GM19023 (cell line): ENCODE results near the gene S100A10.

Experiments
- ATAC-seq: cut with Tn5 transposase; IDR thresholded peaks from one replicate; pipeline ENCODE4 v1.9.1; 2021; ENCODE audit warnings: mild to moderate bottlenecking, moderate library complexity; ENCODE audit not compliant: unreplicated experiment

The S100A10 gene

GRCh38 chr1:151939141-151939540 lies 54.5 kb downstream of the S100A10 start:
- no peak for ATAC-seq

- no peak for ATAC-seq
Measured at GRCh38 chr1:151936653-151937052, 57.0 kb downstream of the S100A10 start.

GRCh38 chr1:151935894-151936602 lies 57.6 kb downstream of the S100A10 start:
- ATAC-seq: no peak

GRCh38 chr1:151935154-151935553 lies 58.5 kb downstream of the S100A10 start:
- no peak for ATAC-seq

GRCh38 chr1:151934048-151934493 lies 59.6 kb downstream of the S100A10 start:
- ATAC-seq: no peak
